ENCODE data around the gene SH2D1B.
"Not testable (repeated sequence)": the region's sequence is repeated elsewhere in the genome, so short reads cannot be mapped to it uniquely, and the experiment has no call there.

Gene SH2D1B

DNA sequence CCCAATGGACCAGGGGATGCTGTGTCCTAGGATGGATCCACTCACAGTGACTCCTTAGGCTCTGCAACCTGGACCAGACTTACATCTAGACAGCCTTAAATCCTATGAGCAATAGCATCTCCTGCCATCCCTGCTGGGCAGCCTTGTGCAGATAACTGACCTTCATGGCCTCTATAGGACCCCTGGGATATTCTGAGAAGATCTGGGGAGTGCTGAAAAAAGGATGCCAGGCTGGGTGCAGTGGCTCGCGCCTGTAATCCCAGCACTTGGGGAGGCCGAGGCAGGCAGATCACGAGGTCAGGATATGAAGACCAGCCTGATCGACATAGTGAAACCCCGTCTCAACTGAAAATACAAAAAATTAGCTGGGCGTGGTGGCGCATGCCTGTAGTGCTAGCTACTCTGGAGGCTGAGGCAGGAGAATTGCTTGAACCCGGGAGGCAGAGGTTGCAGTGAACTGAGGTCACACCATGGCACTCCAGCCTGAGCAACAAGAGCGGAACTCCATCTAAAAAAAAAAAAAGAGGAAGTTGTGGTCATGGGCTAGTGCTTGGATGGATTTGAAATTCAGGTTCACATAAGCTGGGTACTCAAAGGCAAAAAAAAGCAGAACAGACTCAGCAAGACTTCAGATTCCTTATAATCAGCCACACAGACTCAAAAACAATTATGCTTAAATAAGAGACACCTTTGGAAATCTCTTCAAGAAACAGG, 10.9 kb upstream of the SH2D1B start:
- Histone ChIP-seq H3K4me3 (no peak overlapping the region), H3K27ac (no peak overlapping the region)
- no peak for DNase-seq (ENCODE audit: low spot score)
- TF ChIP-seq, protein P1, sequence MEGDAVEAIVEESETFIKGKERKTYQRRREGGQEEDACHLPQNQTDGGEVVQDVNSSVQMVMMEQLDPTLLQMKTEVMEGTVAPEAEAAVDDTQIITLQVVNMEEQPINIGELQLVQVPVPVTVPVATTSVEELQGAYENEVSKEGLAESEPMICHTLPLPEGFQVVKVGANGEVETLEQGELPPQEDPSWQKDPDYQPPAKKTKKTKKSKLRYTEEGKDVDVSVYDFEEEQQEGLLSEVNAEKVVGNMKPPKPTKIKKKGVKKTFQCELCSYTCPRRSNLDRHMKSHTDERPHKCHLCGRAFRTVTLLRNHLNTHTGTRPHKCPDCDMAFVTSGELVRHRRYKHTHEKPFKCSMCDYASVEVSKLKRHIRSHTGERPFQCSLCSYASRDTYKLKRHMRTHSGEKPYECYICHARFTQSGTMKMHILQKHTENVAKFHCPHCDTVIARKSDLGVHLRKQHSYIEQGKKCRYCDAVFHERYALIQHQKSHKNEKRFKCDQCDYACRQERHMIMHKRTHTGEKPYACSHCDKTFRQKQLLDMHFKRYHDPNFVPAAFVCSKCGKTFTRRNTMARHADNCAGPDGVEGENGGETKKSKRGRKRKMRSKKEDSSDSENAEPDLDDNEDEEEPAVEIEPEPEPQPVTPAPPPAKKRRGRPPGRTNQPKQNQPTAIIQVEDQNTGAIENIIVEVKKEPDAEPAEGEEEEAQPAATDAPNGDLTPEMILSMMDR (IDR thresholded peaks at IDR 0.05) = no peak

DNA sequence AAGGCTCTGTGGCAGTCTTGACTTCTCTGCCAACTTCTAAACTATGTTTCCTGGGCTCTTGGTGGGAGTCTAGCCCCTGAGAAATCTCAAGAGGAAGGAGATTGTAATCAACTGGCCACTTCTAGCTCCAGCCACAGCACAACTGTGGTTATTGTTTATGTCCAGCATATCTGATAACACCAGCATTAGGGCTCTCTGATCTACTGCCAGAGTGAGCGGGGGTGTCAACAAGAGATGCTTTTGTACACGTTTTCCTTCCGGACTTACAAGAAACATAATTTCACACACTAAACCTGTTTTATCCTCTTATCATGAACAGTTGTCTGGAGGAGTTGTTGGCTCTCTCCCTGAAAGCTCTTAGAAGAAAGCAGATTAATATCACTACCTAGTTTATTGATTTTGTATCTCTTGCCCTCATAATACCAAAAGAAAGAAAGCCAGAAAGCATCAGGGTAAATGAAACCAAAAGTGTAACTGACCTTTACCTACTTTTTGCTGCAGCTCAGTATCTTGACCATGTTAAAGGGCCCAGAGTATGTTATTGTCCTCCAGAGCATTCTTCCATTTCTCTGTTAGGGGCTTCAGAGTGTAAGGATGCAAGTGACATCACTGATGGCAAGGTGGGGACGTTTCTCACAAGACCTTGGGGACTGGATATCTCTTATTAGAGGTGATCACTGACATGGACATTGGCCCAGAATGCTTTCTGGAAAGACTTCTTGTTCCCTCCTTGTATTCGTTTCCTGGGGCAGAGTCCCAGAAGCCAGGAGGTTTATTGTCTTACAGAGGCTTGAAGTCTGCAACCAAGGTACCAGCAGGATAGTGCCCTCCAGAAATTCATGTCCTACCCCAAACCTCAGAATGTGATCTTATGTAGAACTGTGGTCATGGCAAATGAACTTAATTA, 9.6 kb upstream of the SH2D1B start:
- DNase-seq (ENCODE audit: low spot score) = no peak
- no peak overlapping the region for H3K4me3 ChIP-seq
- TF ChIP-seq, protein P1 (IDR thresholded peaks at IDR 0.05) = no peak
- H3K27ac ChIP-seq = no peak overlapping the region

DNA sequence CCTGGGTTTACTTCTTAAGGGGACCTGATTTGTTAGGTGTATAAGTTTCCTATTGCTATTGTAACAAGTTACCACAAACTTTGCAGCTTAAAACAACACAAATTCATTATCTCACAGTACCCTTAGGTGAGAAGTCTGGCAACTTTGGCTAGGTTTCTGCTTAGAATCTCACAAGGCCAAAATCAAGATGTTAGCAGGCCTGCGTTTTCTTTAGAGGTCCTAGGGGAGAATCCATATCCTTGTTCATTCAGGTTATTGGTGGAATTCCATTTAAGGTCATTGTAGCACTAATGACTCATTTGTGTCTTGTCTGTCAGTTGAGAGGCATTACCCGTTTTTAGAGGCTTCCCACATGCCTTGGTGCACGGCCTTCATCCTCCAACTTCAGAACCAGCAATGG, 8.2 kb upstream of the SH2D1B start:
- Histone ChIP-seq H3K4me3 (no peak overlapping the region), H3K27ac (no peak overlapping the region)
- TF ChIP-seq, protein P1 (IDR thresholded peaks at IDR 0.05) = no peak
- no peak for DNase-seq (ENCODE audit: low spot score)

DNA sequence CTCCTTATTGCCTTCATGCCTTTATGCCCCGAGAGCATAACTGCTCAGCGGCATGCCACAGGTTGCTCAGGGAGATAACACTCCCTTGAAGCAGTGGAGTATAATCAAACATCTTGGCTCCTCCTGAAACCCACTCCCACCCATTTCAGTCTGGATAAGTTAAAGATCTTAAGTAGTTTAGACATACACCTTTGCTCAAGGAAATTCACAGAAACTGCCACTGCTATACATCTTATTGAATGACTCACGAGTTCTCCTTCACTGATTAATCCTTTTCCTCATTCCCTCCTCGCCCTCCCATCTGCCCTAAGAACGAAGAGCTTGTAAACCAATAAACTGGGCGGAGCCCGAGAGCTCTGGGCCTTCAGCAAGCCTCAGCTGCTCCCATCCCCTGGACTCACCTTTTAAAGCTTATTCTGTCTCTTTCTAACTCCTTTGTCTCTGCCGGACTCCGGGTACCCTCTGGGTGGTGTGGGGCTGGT, 7.6 kb upstream of the SH2D1B start:
- DNase-seq (ENCODE audit: low spot score); H3K4me3 ChIP-seq; H3K27ac ChIP-seq: not testable (repeated sequence)

DNA sequence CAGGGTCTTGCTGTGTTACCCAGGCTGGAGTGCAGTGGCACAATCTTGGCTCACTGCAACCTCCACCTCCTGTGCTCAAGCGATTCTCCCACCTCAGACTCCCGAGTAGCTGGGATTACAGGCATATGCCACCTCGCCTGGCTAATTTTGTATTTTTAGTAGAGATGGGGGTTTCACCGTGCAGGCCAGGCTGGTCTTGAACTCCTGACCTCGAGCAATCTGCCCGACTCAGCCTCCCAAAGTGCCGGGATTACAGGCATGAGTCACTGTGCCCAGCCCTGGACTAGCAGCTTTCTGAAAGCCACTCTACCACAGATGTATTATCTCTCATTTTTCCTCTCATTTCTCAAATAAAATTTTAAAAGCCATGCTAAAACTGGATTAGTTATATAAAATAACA, 6.6 kb upstream of the SH2D1B start:
- not testable (repeated sequence) for H3K27ac ChIP-seq; H3K4me3 ChIP-seq; DNase-seq (ENCODE audit: low spot score)

DNA sequence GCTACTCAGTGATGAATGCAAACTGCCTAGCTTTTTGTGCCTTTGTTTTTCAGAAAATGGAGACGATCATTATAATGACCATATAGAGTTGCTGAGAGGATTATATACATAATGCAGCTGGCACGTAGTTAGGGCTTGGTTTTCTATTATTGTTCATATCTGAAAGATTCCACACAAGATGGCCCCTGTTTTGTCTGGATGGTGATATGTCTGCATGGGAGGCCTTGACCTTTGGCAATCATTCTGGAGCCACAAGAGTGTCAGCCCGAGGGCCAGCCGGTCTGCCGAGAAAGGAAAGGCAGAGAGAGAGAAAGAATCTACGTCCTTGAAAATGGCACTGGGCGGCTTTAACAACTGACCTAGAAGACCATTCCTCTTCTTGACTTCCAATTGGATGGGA, 5.7 kb upstream of the SH2D1B start:
- no peak for DNase-seq (ENCODE audit: low spot score)
- H3K4me3 ChIP-seq = no peak overlapping the region
- TF ChIP-seq, protein P1 (IDR thresholded peaks at IDR 0.05) = no peak
- H3K27ac ChIP-seq = no peak overlapping the region

DNA sequence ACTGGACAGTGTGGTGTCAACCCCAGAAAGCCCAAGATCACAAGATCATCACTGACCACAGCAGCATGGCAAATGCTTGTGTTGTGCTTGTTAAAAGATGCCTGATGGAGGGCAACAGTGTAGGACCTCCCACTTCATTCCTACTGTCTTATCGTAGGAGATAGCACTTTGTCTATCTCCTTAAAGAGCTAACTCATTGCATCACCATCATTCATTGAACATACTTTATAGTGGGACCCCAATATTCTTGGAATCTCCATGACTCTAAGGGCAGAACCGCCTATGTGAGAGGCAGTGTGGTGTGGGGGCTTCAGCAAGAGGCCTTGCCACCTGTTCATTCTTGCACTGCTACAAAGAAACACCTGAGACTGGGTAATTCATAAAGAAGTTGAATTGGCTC, 5.0 kb upstream of the SH2D1B start:
- no peak for DNase-seq (ENCODE audit: low spot score)
- TF ChIP-seq, protein P1 (IDR thresholded peaks at IDR 0.05) = no peak
- Histone ChIP-seq H3K27ac (no peak overlapping the region), H3K4me3 (no peak overlapping the region)

DNA sequence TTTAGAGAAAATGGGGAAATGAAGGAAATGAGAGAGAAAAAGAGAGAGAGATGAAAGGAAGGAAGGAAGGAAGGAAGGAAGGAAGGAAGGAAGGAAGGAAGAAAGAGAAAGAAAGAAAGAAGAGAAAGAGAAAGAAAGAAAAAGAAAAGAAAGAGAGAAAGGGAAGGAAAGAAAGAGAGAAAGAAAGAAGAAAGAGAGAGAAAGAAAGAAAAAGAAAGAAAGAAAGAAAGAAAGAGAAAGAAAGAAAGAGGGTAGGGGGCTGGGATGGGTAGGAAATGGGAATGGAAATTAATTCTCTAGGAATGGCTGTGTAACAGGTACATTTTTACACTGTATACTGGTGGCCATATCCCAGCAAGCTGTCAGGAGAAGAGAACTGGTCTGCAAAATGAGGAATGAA, 4.3 kb upstream of the SH2D1B start:
- no peak for DNase-seq (ENCODE audit: low spot score)
- Histone ChIP-seq H3K27ac (no peak overlapping the region), H3K4me3 (no peak overlapping the region)
- TF ChIP-seq, protein P1 (IDR thresholded peaks at IDR 0.05) = no peak

Data from coronary artery (tissue), 2 donors.